ENCODE results near the gene MAPK9. TPM values are rescaled to one million over a fixed set of nuclear protein-coding genes. Genes with fewer than 3 reads are reported as not detected.
A peak's percentile ranks its signal among the peaks of the same experiment; 100 is the strongest.

The MAPK9 gene
- total RNA-seq, 1 donor from 2014 or later, result 23.2 TPM

- DNase-seq (ENCODE audit: low read depth) (no peak), FAIRE-seq (no peak)
- no peak for TF ChIP-seq CTCF (IDR thresholded peaks at IDR 0.05; ENCODE audit: insufficient read depth, low read length, severe bottlenecking)
- Histone ChIP-seq H3K36me3 (ENCODE audit: control insufficient read depth, insufficient read depth, low read length) (no peaks in the 10 kb centered on the region), H3K27me3 (ENCODE audit: control insufficient read depth, insufficient read depth, low read length) (no peaks in the 10 kb centered on the region), H3K4me3 (ENCODE audit: low read depth, low read length) (no peak overlapping the region)
Measured at GRCh38 chr5:180297587-180298282, 5.9 kb upstream of the MAPK9 start.

GRCh38 chr5:180296771-180297170 lies 4.9 kb upstream of the MAPK9 start:
- no peaks in the 10 kb centered on the region for H3K27me3 ChIP-seq (ENCODE audit: control insufficient read depth, insufficient read depth, low read length)
- no peak for DNase-seq (ENCODE audit: low read depth)
- FAIRE-seq, result no peak
- no peak overlapping the region for H3K4me3 ChIP-seq (ENCODE audit: low read depth, low read length)
- no peak for TF ChIP-seq CTCF (IDR thresholded peaks at IDR 0.05; ENCODE audit: insufficient read depth, low read length, severe bottlenecking)
- no peaks in the 10 kb centered on the region for H3K36me3 ChIP-seq (ENCODE audit: control insufficient read depth, insufficient read depth, low read length)

- no peak for TF ChIP-seq CTCF (IDR thresholded peaks at IDR 0.05; ENCODE audit: insufficient read depth, low read length, severe bottlenecking)
- FAIRE-seq, result no peak
Measured at GRCh38 chr5:180294913-180295555, 3.2 kb upstream of the MAPK9 start.

GRCh38 chr5:180294411-180294810 lies 2.5 kb upstream of the MAPK9 start:
- no peaks in the 10 kb centered on the region for H3K27me3 ChIP-seq (ENCODE audit: control insufficient read depth, insufficient read depth, low read length)
- no peaks in the 10 kb centered on the region for H3K36me3 ChIP-seq (ENCODE audit: control insufficient read depth, insufficient read depth, low read length)
- no peak overlapping the region for H3K4me3 ChIP-seq (ENCODE audit: low read depth, low read length)
- TF ChIP-seq CTCF (IDR thresholded peaks at IDR 0.05; ENCODE audit: insufficient read depth, low read length, severe bottlenecking), result no peak
- FAIRE-seq, result no peak
- DNase-seq (ENCODE audit: low read depth), result no peak

More at GRCh38 chr5:180294913-180295555, 3.2 kb upstream of the MAPK9 start:
- no peak overlapping the region for H3K4me3 ChIP-seq (ENCODE audit: low read depth, low read length)
- no peak for DNase-seq (ENCODE audit: low read depth)
- no peaks in the 10 kb centered on the region for H3K27me3 ChIP-seq (ENCODE audit: control insufficient read depth, insufficient read depth, low read length)
- no peaks in the 10 kb centered on the region for H3K36me3 ChIP-seq (ENCODE audit: control insufficient read depth, insufficient read depth, low read length)

- Histone ChIP-seq H3K36me3 (ENCODE audit: control insufficient read depth, insufficient read depth, low read length) (peaks cover 2% of the 10 kb centered on the region), H3K4me3 (ENCODE audit: low read depth, low read length) (peak overlapping the region; percentile 78), H3K27me3 (ENCODE audit: control insufficient read depth, insufficient read depth, low read length) (no peaks in the 10 kb centered on the region)
- FAIRE-seq, result no peak
- peak; percentile 24 for TF ChIP-seq CTCF (IDR thresholded peaks at IDR 0.05; ENCODE audit: insufficient read depth, low read length, severe bottlenecking)
- no peak for DNase-seq (ENCODE audit: low read depth)
Measured at GRCh38 chr5:180291234-180291940, 496 bp downstream of the MAPK9 start.
